Sigmoid colon (tissue), 7 donors: Measurements from ENCODE around the gene KRT3. TPM values are rescaled to one million over a fixed set of nuclear protein-coding genes. Genes with fewer than 3 reads are reported as not detected.

Experiments
- DNase-seq: peaks from one replicate; pipeline ENCODE4 v3.0.0-alpha.2; 2019
- H3K27ac ChIP-seq, 4 donors: fragments of 200-600 bp; sonication (generic); one replicate each; pipeline ENCODE4 v1.5.1; 2016 to 2019; ENCODE audit warnings: mild to moderate bottlenecking in 1 of 4
- H3K27me3 ChIP-seq, 3 donors: fragments of 200-600 bp; sonication (generic); one replicate each; pipeline ENCODE4 v1.5.1; 2019; ENCODE audit warnings: mild to moderate bottlenecking in 1 of 3
- H3K36me3 ChIP-seq, 4 donors: fragments of 200-600 bp; sonication (generic); one replicate each; pipeline ENCODE4 v1.5.1; 2016 to 2019
- H3K4me1 ChIP-seq, 4 donors: fragments of 200-600 bp; sonication (generic); one replicate each; pipeline ENCODE4 v1.5.1; 2017 to 2019
- H3K4me3 ChIP-seq, 4 donors: fragments of 200-600 bp; sonication (generic); one replicate each; pipeline ENCODE4 v1.5.1; 2017 to 2019; ENCODE audit warnings: mild to moderate bottlenecking in 2 of 4, moderate library complexity in 1 of 4
- H3K9me3 ChIP-seq, 4 donors: fragments of 200-600 bp in 3 of 4; sonication (generic) in 3 of 4; one replicate each; pipeline versions ENCODE4 v1.5.1 to v1.6.1; 2013 to 2019
- EP300 ChIP-seq, 4 donors: sonication (generic); formaldehyde crosslinking; IDR thresholded peaks; one replicate each; pipeline ENCODE4 v1.6.1; 2017; ENCODE audit warnings: antibody characterized with exemption in 4 of 4
- POLR2A ChIP-seq, 2 donors: fragments of 450-650 bp; IDR thresholded peaks; one replicate each; pipeline ENCODE4 v1.6.1; 2016; ENCODE audit warnings: antibody characterized with exemption in 2 of 2, mild to moderate bottlenecking in 2 of 2, moderate library complexity in 2 of 2
- POLR2AphosphoS5 ChIP-seq, 4 donors: sonication (generic); formaldehyde crosslinking; IDR thresholded peaks; one replicate each; pipeline ENCODE4 v1.6.1; 2017; ENCODE audit warnings: antibody characterized with exemption in 4 of 4
- WGBS, 2 donors: extraction: QIAGEN DNeasy Blood & Tissue Kit; methylation state at CpG; one replicate each; pipeline ENCODE4 v1.1.7; 2013; 5-methylcytosine and 5-hydroxymethylcytosine counted together
- intact Hi-C: fragments of 100-400 bp; cut with DNase I; formaldehyde crosslinking; loops from one replicate; pipeline ENCODE4 v1.15.1; 2023
- polyA plus RNA-seq, 3 donors: library from polyadenylated mRNA; stranded (reverse); fragments of 200-250 nt; gene quantifications; one replicate each; pipeline ENCODE4 v1.2.3, GENCODE V29; 2013
- total RNA-seq, 4 donors: library from RNA; depleted of rRNA; stranded (reverse); fragments of >200 nt; gene quantifications; one replicate each; pipeline ENCODE4 v1.1.0, GENCODE V29; 2016
- TF ChIP-seq, protein P1 (sequence below), 4 experiments: fragments of 450-650 bp in 3 of 4; fragments of 200-600 bp in 1 of 4; IDR thresholded peaks; one replicate each; pipeline ENCODE4 v1.5.1; 2016 to 2019; ENCODE audit warnings: antibody characterized with exemption in 4 of 4, mild to moderate bottlenecking in 3 of 4, moderate library complexity in 2 of 4
- donor health status: healthy with polysubstance abuse.
- donor health status: Bipolar disorder and iron deficiency.
- donor health status: healthy.

The KRT3 gene
- total and polyA plus RNA-seq, 7 donors: not detected

DNA sequence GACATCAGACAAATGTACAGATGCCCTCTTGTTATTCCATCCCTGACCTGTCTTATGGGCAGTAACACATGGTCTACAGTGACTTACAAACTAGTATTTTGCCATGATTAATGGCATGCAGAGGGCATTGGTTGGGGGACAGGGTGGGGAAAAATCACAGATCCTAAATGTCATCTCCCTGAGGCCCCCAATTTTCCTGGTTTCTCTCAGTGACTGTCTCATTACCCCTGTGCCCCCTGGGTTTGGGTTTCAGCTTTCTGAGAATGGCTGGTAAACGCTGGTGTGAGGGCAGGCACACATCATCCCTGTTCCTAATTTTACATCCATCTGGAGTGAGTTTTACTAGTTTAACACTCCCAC lies 28.9 kb downstream of the KRT3 start:
- Histone ChIP-seq H3K36me3 (no peaks in the 10 kb centered on the region), H3K4me3 (no peak overlapping the region), H3K27ac (no peak overlapping the region), H3K4me1 (no peaks in the 10 kb centered on the region), H3K9me3 (no peaks in the 10 kb centered on the region), H3K27me3 (no peaks in the 10 kb centered on the region)
- TF ChIP-seq EP300 (IDR thresholded peaks at IDR 0.05) (no peak), POLR2AphosphoS5 (IDR thresholded peaks at IDR 0.05) (no peak), POLR2A (IDR thresholded peaks at IDR 0.05) (no peak)
- TF ChIP-seq, protein P1, sequence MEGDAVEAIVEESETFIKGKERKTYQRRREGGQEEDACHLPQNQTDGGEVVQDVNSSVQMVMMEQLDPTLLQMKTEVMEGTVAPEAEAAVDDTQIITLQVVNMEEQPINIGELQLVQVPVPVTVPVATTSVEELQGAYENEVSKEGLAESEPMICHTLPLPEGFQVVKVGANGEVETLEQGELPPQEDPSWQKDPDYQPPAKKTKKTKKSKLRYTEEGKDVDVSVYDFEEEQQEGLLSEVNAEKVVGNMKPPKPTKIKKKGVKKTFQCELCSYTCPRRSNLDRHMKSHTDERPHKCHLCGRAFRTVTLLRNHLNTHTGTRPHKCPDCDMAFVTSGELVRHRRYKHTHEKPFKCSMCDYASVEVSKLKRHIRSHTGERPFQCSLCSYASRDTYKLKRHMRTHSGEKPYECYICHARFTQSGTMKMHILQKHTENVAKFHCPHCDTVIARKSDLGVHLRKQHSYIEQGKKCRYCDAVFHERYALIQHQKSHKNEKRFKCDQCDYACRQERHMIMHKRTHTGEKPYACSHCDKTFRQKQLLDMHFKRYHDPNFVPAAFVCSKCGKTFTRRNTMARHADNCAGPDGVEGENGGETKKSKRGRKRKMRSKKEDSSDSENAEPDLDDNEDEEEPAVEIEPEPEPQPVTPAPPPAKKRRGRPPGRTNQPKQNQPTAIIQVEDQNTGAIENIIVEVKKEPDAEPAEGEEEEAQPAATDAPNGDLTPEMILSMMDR (IDR thresholded peaks at IDR 0.05): no peak
- intact Hi-C loops: no loop called here
- WGBS, 2 donors: 89 to 97% methylated on average over 1 of the region's 1 CpG
- DNase-seq: no peak

DNA sequence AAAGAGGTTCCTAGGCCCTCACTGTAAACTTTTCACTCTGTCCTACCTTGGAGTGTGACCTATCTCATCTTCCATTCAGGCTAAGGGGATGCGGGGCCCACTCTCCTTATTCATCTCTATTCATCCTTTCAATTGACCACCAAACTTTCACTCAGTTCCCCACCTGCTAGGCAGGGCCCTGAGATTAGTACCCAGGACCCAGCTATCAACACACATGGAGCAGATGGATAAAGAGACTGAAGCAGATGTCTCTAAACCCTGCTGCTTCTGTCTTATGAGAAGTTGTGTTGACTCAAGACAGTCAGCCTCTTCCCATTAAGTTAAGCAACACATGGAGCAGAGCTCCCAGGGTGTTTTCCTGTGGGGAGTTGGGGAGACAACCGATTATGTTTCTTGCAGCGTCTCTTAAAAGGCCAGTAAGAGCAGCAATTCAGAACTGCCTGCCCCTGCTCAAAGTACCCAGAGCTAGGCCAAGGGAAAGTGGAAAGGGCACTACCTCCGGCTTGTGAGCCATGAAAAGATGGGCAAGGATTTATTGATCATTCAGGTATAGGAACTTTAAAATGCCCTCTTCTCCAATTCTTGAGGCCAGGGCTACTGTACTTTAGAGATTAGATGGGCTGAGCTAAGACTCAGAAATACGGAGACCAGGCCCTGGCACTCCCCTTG lies 29.4 kb downstream of the KRT3 start:
- WGBS, 2 donors: 87 to 91% methylated on average over 5 of the region's 5 CpGs
- intact Hi-C loops: no loop called here
- TF ChIP-seq POLR2A (IDR thresholded peaks at IDR 0.05) (no peak), POLR2AphosphoS5 (IDR thresholded peaks at IDR 0.05) (no peak), EP300 (IDR thresholded peaks at IDR 0.05) (no peak)
- TF ChIP-seq, protein P1 (IDR thresholded peaks at IDR 0.05): no peak
- Histone ChIP-seq H3K36me3 (no peaks in the 10 kb centered on the region), H3K4me3 (no peak overlapping the region), H3K9me3 (peaks cover 0 to 3% (median 0%) of the 10 kb centered on the region in 4 donors), H3K4me1 (no peaks in the 10 kb centered on the region), H3K27ac (no peak overlapping the region), H3K27me3 (no peaks in the 10 kb centered on the region)
- DNase-seq: no peak

DNA sequence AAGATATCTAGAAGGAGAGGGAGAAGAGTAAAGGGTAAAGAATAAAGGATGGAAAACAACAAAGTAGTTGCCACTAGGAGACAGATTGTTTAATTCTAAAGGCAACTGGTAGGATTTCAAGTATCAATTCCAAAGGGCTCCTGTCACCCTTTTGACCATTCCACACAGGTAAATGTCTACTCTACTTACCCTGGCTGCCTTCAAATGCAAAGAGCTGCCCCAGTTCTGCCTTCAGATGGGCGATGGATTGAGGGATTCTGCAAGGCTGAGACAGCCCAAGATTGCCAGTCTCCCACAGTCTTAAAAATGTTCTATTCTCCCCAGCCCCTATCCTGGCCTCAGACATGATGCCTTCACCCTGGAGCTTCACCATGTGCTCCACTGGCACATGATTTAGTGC lies 30.2 kb downstream of the KRT3 start:
- H3K9me3 ChIP-seq: peaks cover 0 to 6% (median 3%) of the 10 kb centered on the region in 4 donors
- TF ChIP-seq, protein P1 (IDR thresholded peaks at IDR 0.05): no peak
- TF ChIP-seq POLR2AphosphoS5 (IDR thresholded peaks at IDR 0.05): no peak
- H3K36me3 ChIP-seq: no peaks in the 10 kb centered on the region
- no peak overlapping the region for H3K4me3 ChIP-seq
- H3K27me3 ChIP-seq: no peaks in the 10 kb centered on the region
- no peak overlapping the region for H3K27ac ChIP-seq
- DNase-seq: no peak
- intact Hi-C loops: no loop called here
- H3K4me1 ChIP-seq: no peaks in the 10 kb centered on the region
- WGBS, 2 donors: 67 to 85% methylated on average over 1 of the region's 1 CpG

DNA sequence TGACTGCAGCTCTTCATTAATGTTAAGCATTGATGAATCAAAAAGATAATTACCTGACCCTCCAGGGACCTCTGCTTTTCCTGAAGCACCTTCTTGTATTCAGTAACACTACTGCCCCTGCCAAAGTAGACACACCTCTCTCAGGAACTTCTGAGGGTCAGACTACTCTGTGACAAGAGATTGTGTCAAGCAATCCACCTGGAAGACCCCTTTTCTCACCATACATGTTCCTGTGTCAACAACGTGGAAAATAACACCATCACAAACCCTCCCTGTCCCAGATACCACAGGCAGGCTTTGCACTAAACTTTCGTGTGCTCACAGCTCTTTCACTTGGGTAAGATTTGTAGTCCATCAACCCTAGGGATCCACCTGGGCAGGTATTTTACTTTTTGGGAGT lies 31.9 kb downstream of the KRT3 start:
- Histone ChIP-seq H3K27ac (no peak overlapping the region), H3K36me3 (no peaks in the 10 kb centered on the region), H3K27me3 (no peaks in the 10 kb centered on the region), H3K4me3 (no peak overlapping the region), H3K9me3 (peaks cover 0 to 8% (median 7%) of the 10 kb centered on the region in 4 donors), H3K4me1 (no peaks in the 10 kb centered on the region)
- intact Hi-C loops: no loop called here
- no peak for DNase-seq
- no peak for TF ChIP-seq POLR2A (IDR thresholded peaks at IDR 0.05)
- no peak for TF ChIP-seq POLR2AphosphoS5 (IDR thresholded peaks at IDR 0.05)
- TF ChIP-seq EP300 (IDR thresholded peaks at IDR 0.05): no peak
- TF ChIP-seq, protein P1 (IDR thresholded peaks at IDR 0.05): no peak
- WGBS, 2 donors: 81 to 83% methylated on average over 2 of the region's 2 CpGs
